Activated CD4-positive, alpha-beta T cell treated with anti-CD3 and anti-CD28 coated beads, Interleukin-2, amount 10 ng/mL, durations not matched to agents 24 days and 14 days (primary cell): ENCODE results near the gene KIFC1. TPM values are rescaled to one million over a fixed set of nuclear protein-coding genes. Genes with fewer than 3 reads are reported as not detected.

Source experiments
- DNase-seq: peaks from one replicate; pipeline ENCODE4 v3.0.0; 2022
- H3K27ac Mint-ChIP-seq: one replicate; pipeline ENCODE4 v1.8.0; 2022; ENCODE audit warnings: mild to moderate bottlenecking, mixed read lengths
- H3K27me3 Mint-ChIP-seq: one replicate; pipeline ENCODE4 v1.8.0; 2022; ENCODE audit warnings: mixed read lengths
- H3K36me3 Mint-ChIP-seq: one replicate; pipeline ENCODE4 v1.8.0; 2022; ENCODE audit warnings: low read depth, mild to moderate bottlenecking, mixed read lengths
- H3K4me1 Mint-ChIP-seq: one replicate; pipeline ENCODE4 v1.8.0; 2021; ENCODE audit warnings: mixed read lengths
- H3K4me3 Mint-ChIP-seq: one replicate; pipeline ENCODE4 v1.8.0; 2022; ENCODE audit warnings: mild to moderate bottlenecking, moderate library complexity, mixed read lengths
- H3K9me3 Mint-ChIP-seq: one replicate; pipeline ENCODE4 v1.8.0; 2021; ENCODE audit warnings: mixed read lengths
- intact Hi-C: fragments of 100-400 bp; cut with micrococcal nuclease; formaldehyde crosslinking; loops from one replicate; pipeline ENCODE4 v1.15.1; 2023
- total RNA-seq: library from RNA; stranded (reverse); gene quantifications from 2 replicates; pipeline ENCODE4 v1.2.3, GENCODE V29; 2022

Gene KIFC1
- total RNA-seq, 1 donor from 2014 or later = 66.5 TPM

GRCh38 chr6:33410711-33411631, 19.3 kb downstream of the KIFC1 start, which contains the start of gene PHF1:
TSS of gene PHF1 (plus strand) at chr6:33411014. CDS start at chr6:33412264, 1,250 bp downstream.
- intact Hi-C loops = loop anchor here (1.0 to 10.0 kb wide), 8 partner anchors 7 to 1236 kb away; partner anchors contain the start of genes AGPAT1, B3GALT4, CUTA and KIFC1
- DNase-seq = peak; percentile 91

GRCh38 chr6:33411632-33412005, 20.0 kb downstream of the KIFC1 start:
- peaks cover 46% of the 10 kb centered on the region for H3K36me3 Mint-ChIP-seq
- no peaks in the 10 kb centered on the region for H3K9me3 Mint-ChIP-seq
- H3K4me3 Mint-ChIP-seq = peak overlapping the region; percentile 76
- peaks cover 46% of the 10 kb centered on the region for H3K4me1 Mint-ChIP-seq
- no peak for DNase-seq
- peak overlapping the region; percentile 57 for H3K27ac Mint-ChIP-seq
- intact Hi-C loops = loop anchor here (2.0 to 10.0 kb wide), 5 partner anchors 15 to 1237 kb away; partner anchors contain the start of genes AGPAT1, B3GALT4, RGL2 and RNF5
- no peaks in the 10 kb centered on the region for H3K27me3 Mint-ChIP-seq

More at GRCh38 chr6:33410711-33411631, 19.3 kb downstream of the KIFC1 start, which contains the start of gene PHF1:
- Mint-ChIP-seq H3K9me3 (no peaks in the 10 kb centered on the region), H3K4me1 (peaks cover 43% of the 10 kb centered on the region), H3K27me3 (no peaks in the 10 kb centered on the region), H3K27ac (peak within 1 kb of the TSS; percentile 91), H3K4me3 (peak within 1 kb of the TSS; percentile 92), H3K36me3 (peaks cover 44% of the 10 kb centered on the region)

DNA sequence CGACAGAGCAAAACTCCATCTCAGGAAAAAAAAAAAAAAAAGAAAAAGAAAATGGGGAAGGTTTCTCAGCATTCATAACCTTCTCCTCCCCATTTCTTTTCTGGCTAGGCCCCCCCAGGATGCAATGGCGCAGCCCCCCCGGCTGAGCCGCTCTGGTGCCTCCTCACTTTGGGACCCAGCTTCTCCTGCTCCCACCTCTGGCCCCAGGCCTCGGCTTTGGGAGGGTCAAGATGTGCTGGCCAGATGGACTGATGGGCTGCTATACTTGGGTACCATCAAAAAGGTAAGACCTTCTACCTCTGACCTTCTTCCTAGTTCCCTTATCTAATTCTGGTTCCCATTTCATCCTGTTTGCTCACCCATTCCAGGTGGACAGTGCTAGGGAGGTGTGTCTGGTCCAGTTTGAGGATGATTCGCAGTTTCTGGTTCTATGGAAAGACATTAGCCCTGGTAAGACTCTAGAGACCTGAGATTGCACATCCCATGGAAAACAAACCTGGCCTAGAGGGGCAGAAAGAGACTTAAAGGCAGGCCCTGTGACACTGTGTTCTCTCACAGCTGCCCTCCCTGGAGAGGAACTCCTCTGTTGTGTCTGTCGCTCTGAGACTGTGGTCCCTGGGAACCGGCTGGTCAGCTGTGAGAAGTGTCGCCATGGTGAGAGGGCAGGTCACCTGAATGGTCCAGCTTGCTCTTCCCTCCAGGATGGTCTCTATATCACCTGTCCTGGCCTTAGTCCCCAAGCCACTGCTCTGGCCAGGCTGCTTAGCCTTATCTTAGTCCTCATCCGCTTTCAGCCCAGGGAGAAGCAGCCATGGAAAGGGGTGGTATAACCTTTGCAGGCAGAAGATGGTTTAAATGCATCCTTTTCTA, 20.8 kb downstream of the KIFC1 start:
- Mint-ChIP-seq H3K4me3 (peak overlapping the region; percentile 65), H3K9me3 (no peaks in the 10 kb centered on the region), H3K4me1 (peaks cover 51% of the 10 kb centered on the region), H3K27me3 (no peaks in the 10 kb centered on the region), H3K36me3 (peaks cover 42% of the 10 kb centered on the region), H3K27ac (peak overlapping the region; percentile 63)
- intact Hi-C loops = loop anchor here (10.0 kb wide), 2 partner anchors 138 to 1238 kb away; partner anchors contain the start of genes AGPAT1, B3GALT4, RNF5 and RPS18
- DNase-seq = no peak

DNA sequence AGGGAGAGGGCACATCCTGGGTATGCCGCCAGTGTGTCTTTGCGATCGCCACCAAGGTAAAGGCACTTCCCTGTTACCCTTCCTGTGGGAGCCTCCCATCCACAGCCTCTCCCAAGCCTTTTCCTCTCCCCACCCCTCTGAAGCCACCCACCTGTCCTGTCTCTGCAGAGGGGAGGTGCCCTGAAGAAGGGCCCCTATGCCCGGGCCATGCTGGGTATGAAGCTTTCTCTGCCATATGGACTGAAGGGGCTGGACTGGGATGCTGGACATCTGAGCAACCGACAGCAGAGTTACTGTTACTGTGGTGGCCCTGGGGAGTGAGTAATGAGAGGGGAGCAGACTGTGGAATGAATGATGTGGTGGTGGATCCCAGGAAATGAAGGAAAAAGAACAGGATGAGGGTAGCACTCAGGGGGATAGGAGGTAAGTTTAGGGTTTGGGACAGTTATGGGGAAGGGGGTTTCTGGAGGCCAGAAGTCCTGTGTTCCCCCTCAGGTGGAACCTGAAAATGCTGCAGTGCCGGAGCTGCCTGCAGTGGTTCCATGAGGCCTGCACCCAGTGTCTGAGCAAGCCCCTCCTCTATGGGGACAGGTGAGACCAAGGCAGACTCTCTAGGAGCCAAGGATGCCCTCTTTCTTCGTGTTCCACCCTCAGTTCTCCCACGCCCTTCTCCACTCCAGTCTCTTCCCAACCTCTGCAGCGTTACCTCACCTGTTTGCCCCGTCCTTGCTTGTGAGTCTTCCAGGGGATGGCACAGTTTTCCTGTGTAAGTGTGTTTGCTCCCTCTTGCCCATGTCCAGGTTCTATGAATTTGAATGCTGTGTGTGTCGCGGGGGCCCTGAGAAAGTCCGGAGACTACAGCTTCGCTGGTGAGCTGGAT, 21.9 kb downstream of the KIFC1 start:
- intact Hi-C loops = loop anchor here (10.0 kb wide), 2 partner anchors 139 to 1239 kb away; partner anchors contain the start of genes AGPAT1, B3GALT4, RNF5 and RPS18
- Mint-ChIP-seq H3K36me3 (peaks cover 42% of the 10 kb centered on the region), H3K4me1 (peaks cover 53% of the 10 kb centered on the region), H3K27ac (no peak overlapping the region), H3K27me3 (peaks cover 1% of the 10 kb centered on the region), H3K9me3 (no peaks in the 10 kb centered on the region), H3K4me3 (peak overlapping the region; percentile 0)
- no peak for DNase-seq

GRCh38 chr6:33414592-33415271, 23.1 kb downstream of the KIFC1 start:
- peaks cover 1% of the 10 kb centered on the region for H3K27me3 Mint-ChIP-seq
- peaks cover 36% of the 10 kb centered on the region for H3K36me3 Mint-ChIP-seq
- intact Hi-C loops = loop anchor here (10.0 kb wide), 2 partner anchors 140 to 1240 kb away; partner anchors contain the start of genes AGPAT1, B3GALT4, RNF5 and RPS18
- DNase-seq = no peak
- H3K4me1 Mint-ChIP-seq = peaks cover 56% of the 10 kb centered on the region
- no peak overlapping the region for H3K4me3 Mint-ChIP-seq
- H3K27ac Mint-ChIP-seq = no peak overlapping the region
- H3K9me3 Mint-ChIP-seq = no peaks in the 10 kb centered on the region

GRCh38 chr6:33415831-33416230, 24.2 kb downstream of the KIFC1 start:
- peak overlapping the region; percentile 92 for H3K4me3 Mint-ChIP-seq
- peaks cover 36% of the 10 kb centered on the region for H3K36me3 Mint-ChIP-seq
- H3K27me3 Mint-ChIP-seq = peaks cover 1% of the 10 kb centered on the region
- H3K9me3 Mint-ChIP-seq = no peaks in the 10 kb centered on the region
- peak overlapping the region; percentile 96 for H3K27ac Mint-ChIP-seq
- peaks cover 57% of the 10 kb centered on the region for H3K4me1 Mint-ChIP-seq
- intact Hi-C loops = loop anchor here (10.0 kb wide), 2 partner anchors 141 to 1241 kb away; partner anchors contain the start of genes AGPAT1, B3GALT4, RNF5 and RPS18
- no peak for DNase-seq

GRCh38 chr6:33416386-33417127, 24.9 kb downstream of the KIFC1 start:
- H3K36me3 Mint-ChIP-seq = peaks cover 36% of the 10 kb centered on the region
- DNase-seq = no peak
- intact Hi-C loops = loop anchor here (10.0 kb wide), 2 partner anchors 142 to 1242 kb away; partner anchors contain the start of genes AGPAT1, B3GALT4, RNF5 and RPS18
- peak overlapping the region; percentile 92 for H3K4me3 Mint-ChIP-seq
- H3K27me3 Mint-ChIP-seq = peaks cover 1% of the 10 kb centered on the region
- peak overlapping the region; percentile 96 for H3K27ac Mint-ChIP-seq
- peaks cover 60% of the 10 kb centered on the region for H3K4me1 Mint-ChIP-seq
- no peaks in the 10 kb centered on the region for H3K9me3 Mint-ChIP-seq

GRCh38 chr6:33417128-33417902, 25.7 kb downstream of the KIFC1 start:
- Mint-ChIP-seq H3K9me3 (no peaks in the 10 kb centered on the region), H3K4me1 (peaks cover 63% of the 10 kb centered on the region), H3K27ac (peak overlapping the region; percentile 96), H3K27me3 (peaks cover 1% of the 10 kb centered on the region), H3K4me3 (peak overlapping the region; percentile 92), H3K36me3 (peaks cover 36% of the 10 kb centered on the region)
- peak; percentile 72 for DNase-seq
- intact Hi-C loops = loop anchor here (10.0 kb wide), 2 partner anchors 143 to 1243 kb away; partner anchors contain the start of genes AGPAT1, B3GALT4, RNF5 and RPS18

DNA sequence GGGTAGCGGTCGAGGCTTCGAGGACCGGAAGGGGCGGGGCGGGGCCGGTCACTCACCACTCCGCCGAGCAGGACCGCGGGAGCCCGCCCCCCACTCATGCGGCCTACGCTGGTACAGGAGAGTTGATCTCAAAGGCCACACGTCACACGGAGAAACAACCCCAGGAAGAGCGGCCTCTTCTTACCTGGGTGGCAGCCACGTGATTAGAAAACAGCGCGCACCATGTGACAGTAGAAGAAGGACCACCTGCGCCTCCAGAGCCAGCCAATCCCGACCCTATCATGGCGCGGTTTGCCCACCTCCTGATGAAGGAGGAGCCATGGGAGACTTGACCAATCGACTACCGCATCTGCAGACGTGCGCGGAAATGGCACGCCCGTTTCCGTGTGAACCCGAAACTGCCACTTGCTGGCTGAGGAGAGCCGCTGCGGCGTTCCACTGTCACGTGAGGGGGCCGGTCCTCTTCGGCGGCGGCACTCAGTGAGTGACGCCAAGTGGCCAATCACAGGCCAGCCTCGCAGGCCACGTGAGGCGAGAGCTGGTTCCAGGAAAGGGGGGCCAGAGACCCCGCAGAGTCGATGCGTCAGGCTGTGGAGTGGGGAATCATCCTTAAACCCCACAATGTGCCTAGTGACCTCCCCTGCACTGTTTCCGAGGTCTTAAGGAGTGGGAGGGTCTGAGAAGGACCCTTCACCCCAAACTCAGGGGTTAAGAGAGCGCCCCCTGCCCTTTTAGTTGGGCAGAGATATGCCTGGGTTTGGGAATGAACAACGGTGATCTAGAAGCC, 26.5 kb downstream of the KIFC1 start, which contains the start of gene CUTA:
CUTA (minus strand) TSS at position 205 of the 787 bp plus-strand sequence; CDS start at position 98, 107 bp downstream.
- intact Hi-C loops = loop anchor here (1.0 to 10.0 kb wide), 10 partner anchors 8 to 1243 kb away; partner anchors contain the start of genes AGPAT1, B3GALT4, ITPR3 and RNF5
- peaks cover 63% of the 10 kb centered on the region for H3K4me1 Mint-ChIP-seq
- peaks cover 1% of the 10 kb centered on the region for H3K27me3 Mint-ChIP-seq
- H3K4me3 Mint-ChIP-seq = peak within 1 kb of the TSS; percentile 92
- DNase-seq = peak; percentile 100
- H3K9me3 Mint-ChIP-seq = no peaks in the 10 kb centered on the region
- H3K36me3 Mint-ChIP-seq = peaks cover 34% of the 10 kb centered on the region
- H3K27ac Mint-ChIP-seq = peak within 1 kb of the TSS; percentile 96

DNA sequence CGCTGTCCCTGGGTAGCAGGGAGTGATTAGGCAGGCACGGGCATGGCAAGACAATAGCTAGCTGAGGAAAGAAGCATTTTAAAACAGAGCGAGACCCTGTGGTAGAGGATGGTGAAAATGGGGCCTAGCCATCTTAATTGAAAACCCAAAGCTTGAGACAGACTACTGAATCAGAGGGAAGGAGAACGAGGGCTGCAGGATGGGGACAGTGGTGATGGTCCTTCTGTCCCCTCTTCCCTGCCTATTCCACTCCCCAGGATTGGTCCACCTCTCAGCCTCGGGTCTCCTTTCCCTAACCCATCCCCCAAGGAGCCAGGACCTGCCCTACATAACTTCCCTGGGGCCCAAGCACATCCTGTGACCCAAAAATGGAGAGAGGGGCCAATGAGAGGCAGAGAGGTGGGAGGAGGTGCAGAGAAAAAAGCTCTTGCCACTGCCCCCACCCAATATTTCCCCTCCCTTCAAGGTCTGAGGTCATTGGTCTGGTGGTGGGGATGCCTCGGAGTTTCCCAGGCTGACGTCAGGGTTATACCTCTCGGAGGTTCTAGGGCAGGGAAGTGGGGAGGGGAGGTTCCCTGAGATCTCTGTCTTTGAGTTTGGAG, 27.2 kb downstream of the KIFC1 start:
- intact Hi-C loops = loop anchor here (1.0 to 10.0 kb wide), 10 partner anchors 8 to 1244 kb away; partner anchors contain the start of genes AGPAT1, B3GALT4, ITPR3 and RNF5
- Mint-ChIP-seq H3K9me3 (no peaks in the 10 kb centered on the region), H3K36me3 (peaks cover 34% of the 10 kb centered on the region)

More for the DNA sequence above, 27.2 kb downstream of the KIFC1 start:
- Mint-ChIP-seq H3K4me3 (peak overlapping the region; percentile 92), H3K27ac (peak overlapping the region; percentile 96), H3K27me3 (peaks cover 1% of the 10 kb centered on the region), H3K4me1 (peaks cover 66% of the 10 kb centered on the region)
- peak; percentile 89 for DNase-seq
